Skin of body (tissue), 2 donors: Measurements from ENCODE around the gene IER5L. TPM values are rescaled to one million over a fixed set of nuclear protein-coding genes. Genes with fewer than 3 reads are reported as not detected.

Experiments
- DNase-seq: peaks from one replicate; lab custom pipeline; 2025; lab: John Stamatoyannopoulos, UW
- total RNA-seq: library from RNA; depleted of rRNA; stranded (reverse); fragments of >200 nt; gene quantifications from one replicate; pipeline ENCODE4 v1.2.3, GENCODE V29; 2014

The IER5L gene
- total RNA-seq, 1 donor from 2014 or later: 23.0 TPM

GRCh38 chr9:129182122-129182521 lies 4.1 kb upstream of the IER5L start:
- DNase-seq: no peak

GRCh38 chr9:129181246-129181645 lies 3.2 kb upstream of the IER5L start:
- DNase-seq: no peak

GRCh38 chr9:129178568-129179382 lies 714 bp upstream of the IER5L start:
- no peak for DNase-seq

- no peak for DNase-seq
These were observed 644 bp downstream of the IER5L start for GRCh38 chr9:129177443-129177790.

- no peak for DNase-seq
These were observed 1.2 kb downstream of the IER5L start for GRCh38 chr9:129176701-129177442.

GRCh38 chr9:129175825-129176633 lies 2.0 kb downstream of the IER5L start:
- peak; percentile 91 for DNase-seq

GRCh38 chr9:129175515-129175824 lies 2.6 kb downstream of the IER5L start:
- no peak for DNase-seq

GRCh38 chr9:129174724-129175514 lies 3.1 kb downstream of the IER5L start:
- peak; percentile 73 for DNase-seq

GRCh38 chr9:129174102-129174723 lies 3.8 kb downstream of the IER5L start:
- DNase-seq: peak; percentile 90

GRCh38 chr9:129173296-129174101 lies 4.6 kb downstream of the IER5L start:
- no peak for DNase-seq

GRCh38 chr9:129172816-129173215 lies 5.2 kb downstream of the IER5L start:
- no peak for DNase-seq

GRCh38 chr9:129171993-129172751 lies 5.9 kb downstream of the IER5L start:
- DNase-seq: no peak

GRCh38 chr9:129170229-129170628 lies 7.8 kb downstream of the IER5L start:
- no peak for DNase-seq

GRCh38 chr9:129166623-129167557 lies 11.2 kb downstream of the IER5L start:
- DNase-seq: peak; percentile 26

- no peak for DNase-seq
These were observed 12.9 kb downstream of the IER5L start for GRCh38 chr9:129165198-129165597.

- DNase-seq: peak; percentile 85
These were observed 13.7 kb downstream of the IER5L start for GRCh38 chr9:129164246-129164930.

GRCh38 chr9:129163753-129164152 lies 14.3 kb downstream of the IER5L start:
- no peak for DNase-seq
